ENCODE data around the gene SPTBN4.

DNA sequence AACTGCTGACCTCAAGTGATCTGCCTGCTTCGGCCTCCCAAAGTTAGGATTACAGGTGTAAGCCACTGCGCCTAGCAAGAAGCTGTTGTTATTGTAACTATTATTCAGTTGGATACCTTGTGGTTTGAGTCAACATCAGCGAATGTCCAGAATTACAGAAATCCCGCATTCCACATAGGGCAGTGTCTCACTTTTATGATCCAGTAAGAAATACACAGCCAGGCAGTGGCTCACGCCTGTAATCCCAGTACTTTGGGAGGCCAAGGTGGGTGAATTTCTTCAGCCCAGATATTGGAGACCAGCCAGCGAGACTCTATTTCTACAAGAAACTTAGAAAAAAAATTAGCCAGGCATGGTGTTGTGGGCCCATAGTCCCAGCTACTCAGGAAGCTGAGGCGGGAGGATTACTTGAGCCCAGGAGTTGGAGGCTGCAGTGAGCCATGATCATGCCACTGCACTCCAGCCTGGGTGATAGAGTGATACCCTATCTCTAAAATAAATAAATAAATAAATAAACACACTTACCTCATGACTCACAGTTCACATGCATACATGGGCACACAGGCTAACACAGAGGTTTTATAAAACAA is 43.8 kb downstream of the SPTBN4 start:
- TF ChIP-seq POLR2A (IDR thresholded peaks at IDR 0.05) = no peak
- TF ChIP-seq, protein P1, sequence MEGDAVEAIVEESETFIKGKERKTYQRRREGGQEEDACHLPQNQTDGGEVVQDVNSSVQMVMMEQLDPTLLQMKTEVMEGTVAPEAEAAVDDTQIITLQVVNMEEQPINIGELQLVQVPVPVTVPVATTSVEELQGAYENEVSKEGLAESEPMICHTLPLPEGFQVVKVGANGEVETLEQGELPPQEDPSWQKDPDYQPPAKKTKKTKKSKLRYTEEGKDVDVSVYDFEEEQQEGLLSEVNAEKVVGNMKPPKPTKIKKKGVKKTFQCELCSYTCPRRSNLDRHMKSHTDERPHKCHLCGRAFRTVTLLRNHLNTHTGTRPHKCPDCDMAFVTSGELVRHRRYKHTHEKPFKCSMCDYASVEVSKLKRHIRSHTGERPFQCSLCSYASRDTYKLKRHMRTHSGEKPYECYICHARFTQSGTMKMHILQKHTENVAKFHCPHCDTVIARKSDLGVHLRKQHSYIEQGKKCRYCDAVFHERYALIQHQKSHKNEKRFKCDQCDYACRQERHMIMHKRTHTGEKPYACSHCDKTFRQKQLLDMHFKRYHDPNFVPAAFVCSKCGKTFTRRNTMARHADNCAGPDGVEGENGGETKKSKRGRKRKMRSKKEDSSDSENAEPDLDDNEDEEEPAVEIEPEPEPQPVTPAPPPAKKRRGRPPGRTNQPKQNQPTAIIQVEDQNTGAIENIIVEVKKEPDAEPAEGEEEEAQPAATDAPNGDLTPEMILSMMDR (IDR thresholded peaks at IDR 0.05) = no peak

Measured in body of pancreas (tissue), 4 donors.